GM12875 (cell line): Measurements from ENCODE around the gene PALD1.
"Not testable (repeated sequence)": the region's sequence is repeated elsewhere in the genome, so short reads cannot be mapped to it uniquely, and the experiment has no call there.

ENCODE experiments used
- H3K4me3 ChIP-seq: one replicate; pipeline ENCODE4 v1.5.1; 2011; ENCODE audit warnings: low read depth, low read length, control low read depth
- TF ChIP-seq, protein P1 (sequence below): IDR thresholded peaks from 2 replicates; pipeline ENCODE4 v1.5.1; 2011; ENCODE audit warnings: low read depth, mild to moderate bottlenecking, control low read depth, inconsistent platforms, low read length, moderate library complexity, borderline replicate concordance; ENCODE audit not compliant: insufficient read depth

PALD1 gene

GRCh38 chr10:70604106-70604505 is 125.5 kb downstream of the PALD1 start:
- TF ChIP-seq, protein P1, sequence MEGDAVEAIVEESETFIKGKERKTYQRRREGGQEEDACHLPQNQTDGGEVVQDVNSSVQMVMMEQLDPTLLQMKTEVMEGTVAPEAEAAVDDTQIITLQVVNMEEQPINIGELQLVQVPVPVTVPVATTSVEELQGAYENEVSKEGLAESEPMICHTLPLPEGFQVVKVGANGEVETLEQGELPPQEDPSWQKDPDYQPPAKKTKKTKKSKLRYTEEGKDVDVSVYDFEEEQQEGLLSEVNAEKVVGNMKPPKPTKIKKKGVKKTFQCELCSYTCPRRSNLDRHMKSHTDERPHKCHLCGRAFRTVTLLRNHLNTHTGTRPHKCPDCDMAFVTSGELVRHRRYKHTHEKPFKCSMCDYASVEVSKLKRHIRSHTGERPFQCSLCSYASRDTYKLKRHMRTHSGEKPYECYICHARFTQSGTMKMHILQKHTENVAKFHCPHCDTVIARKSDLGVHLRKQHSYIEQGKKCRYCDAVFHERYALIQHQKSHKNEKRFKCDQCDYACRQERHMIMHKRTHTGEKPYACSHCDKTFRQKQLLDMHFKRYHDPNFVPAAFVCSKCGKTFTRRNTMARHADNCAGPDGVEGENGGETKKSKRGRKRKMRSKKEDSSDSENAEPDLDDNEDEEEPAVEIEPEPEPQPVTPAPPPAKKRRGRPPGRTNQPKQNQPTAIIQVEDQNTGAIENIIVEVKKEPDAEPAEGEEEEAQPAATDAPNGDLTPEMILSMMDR = no peak
- no peak overlapping the region for H3K4me3 ChIP-seq

GRCh38 chr10:70605161-70605560 is 126.6 kb downstream of the PALD1 start:
- no peak overlapping the region for H3K4me3 ChIP-seq
- TF ChIP-seq, protein P1 = no peak

- TF ChIP-seq, protein P1 = no peak
- H3K4me3 ChIP-seq = no peak overlapping the region
Measured at GRCh38 chr10:70607936-70608335, 129.4 kb downstream of the PALD1 start.

DNA sequence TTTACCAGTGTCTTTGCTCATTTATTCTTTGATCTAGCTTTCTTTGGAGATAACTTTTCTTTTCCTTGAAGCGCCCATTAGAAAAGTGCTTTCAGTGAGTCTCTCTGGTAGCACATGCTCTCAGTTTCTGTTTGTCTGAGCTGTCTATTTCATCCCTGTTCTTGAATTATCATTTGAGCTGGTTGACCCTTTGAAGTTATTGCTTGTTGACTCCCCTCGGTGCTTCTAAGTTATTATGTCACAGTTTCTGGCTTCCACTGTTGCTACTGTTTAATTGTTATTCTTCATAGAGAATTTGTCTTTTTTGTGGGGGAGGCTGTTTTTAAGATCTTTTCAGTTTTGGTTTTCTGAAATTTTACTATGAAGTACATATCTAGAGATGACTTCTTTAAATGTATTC is 135.4 kb downstream of the PALD1 start:
- TF ChIP-seq, protein P1 = no peak
- H3K4me3 ChIP-seq = no peak overlapping the region

- H3K4me3 ChIP-seq = not testable (repeated sequence)
Measured at GRCh38 chr10:70614364-70614763, 135.8 kb downstream of the PALD1 start.

- no peak overlapping the region for H3K4me3 ChIP-seq
- TF ChIP-seq, protein P1 = no peak
Measured at GRCh38 chr10:70615211-70615610, 136.6 kb downstream of the PALD1 start.

DNA sequence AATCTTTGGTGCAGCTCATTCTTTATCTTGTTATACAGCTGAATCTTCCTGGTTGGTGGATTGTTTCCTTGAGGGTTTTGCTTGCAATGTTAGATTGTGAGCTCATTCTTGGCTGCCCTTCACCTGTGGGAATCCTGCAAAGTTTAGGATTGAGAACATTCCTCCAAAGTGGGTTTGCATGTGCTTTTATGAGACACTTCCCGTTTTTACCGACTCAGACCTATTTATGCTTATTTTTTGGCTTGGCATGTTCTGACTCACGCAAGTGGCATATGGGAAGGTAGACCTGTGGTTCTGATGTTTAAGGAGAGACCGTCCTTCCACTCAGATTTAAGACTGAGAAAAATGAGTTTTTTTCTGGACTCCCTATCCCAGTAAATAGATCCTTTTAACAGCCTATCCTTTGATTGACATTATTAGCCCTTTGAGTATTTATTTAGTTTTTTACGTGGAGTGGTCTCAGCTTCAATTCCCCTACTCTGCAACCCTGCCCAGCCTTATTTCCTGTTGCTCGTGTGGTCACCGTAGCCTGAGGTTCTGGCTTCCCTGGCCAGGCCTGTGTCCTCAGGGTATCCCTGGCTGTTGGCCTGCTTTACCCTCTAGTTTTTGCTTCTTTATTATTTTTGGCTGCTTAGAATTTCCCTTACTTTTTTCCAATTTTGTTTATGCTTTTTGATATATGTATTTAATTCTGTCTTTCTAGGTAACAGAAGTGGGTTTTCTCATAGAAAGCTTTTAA is 137.4 kb downstream of the PALD1 start:
- TF ChIP-seq, protein P1 = no peak
- no peak overlapping the region for H3K4me3 ChIP-seq

- H3K4me3 ChIP-seq = no peak overlapping the region
- TF ChIP-seq, protein P1 = no peak
Measured at GRCh38 chr10:70616761-70617160, 138.2 kb downstream of the PALD1 start.
